ENCODE results near the gene MKNK1.

The MKNK1 gene

DNA sequence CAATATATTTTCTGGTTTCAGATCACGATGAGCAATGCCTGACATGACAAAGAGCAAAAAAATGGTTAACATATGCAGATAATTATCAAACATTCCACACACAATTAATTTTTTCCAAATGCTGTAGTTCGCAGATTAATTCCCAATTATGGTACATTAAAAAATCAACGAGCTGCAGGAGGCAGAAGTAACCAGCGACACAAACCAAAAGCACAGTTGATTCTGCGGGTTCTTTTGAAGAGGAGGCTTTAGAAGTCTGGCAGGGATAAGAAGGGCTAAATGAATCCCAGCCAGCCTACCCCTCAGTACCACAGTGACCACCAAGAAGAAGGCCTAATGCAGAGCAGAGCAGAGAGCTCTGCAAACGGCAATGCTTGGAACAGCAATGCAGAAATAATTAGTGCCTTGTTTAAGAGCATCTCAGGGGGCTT is 35.6 kb downstream of the MKNK1 start:
- DNase-seq (ENCODE audit: low spot score) (no peak), FAIRE-seq (no peak)

DNA sequence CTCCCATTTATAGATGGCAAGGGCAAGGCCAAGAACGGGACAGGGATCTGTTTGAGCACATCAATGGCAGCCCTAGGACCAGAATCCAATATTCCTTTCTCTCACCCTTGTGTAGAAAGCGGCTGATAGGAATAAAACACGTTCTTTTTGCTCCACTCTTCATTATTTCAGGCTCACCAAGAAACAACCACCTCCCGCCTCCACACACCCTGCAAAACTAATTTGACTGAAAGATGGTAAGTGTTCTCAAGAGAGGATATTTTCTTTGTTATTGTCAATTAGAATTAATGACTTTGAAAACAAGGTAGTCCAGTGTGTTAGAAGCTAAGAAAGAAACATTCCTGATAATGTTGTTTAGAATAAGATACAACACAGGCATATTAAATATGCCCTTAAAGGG is 40.7 kb downstream of the MKNK1 start:
- no peak for DNase-seq (ENCODE audit: low spot score)

GRCh38 chr1:46562498-46562897 is 41.6 kb downstream of the MKNK1 start:
- FAIRE-seq (no peak), DNase-seq (ENCODE audit: low spot score) (no peak)

More for the DNA sequence above, 40.7 kb downstream of the MKNK1 start:
- no peak for FAIRE-seq

GRCh38 chr1:46558966-46559365 is 45.1 kb downstream of the MKNK1 start:
- FAIRE-seq (no peak), DNase-seq (ENCODE audit: low spot score) (no peak)

DNA sequence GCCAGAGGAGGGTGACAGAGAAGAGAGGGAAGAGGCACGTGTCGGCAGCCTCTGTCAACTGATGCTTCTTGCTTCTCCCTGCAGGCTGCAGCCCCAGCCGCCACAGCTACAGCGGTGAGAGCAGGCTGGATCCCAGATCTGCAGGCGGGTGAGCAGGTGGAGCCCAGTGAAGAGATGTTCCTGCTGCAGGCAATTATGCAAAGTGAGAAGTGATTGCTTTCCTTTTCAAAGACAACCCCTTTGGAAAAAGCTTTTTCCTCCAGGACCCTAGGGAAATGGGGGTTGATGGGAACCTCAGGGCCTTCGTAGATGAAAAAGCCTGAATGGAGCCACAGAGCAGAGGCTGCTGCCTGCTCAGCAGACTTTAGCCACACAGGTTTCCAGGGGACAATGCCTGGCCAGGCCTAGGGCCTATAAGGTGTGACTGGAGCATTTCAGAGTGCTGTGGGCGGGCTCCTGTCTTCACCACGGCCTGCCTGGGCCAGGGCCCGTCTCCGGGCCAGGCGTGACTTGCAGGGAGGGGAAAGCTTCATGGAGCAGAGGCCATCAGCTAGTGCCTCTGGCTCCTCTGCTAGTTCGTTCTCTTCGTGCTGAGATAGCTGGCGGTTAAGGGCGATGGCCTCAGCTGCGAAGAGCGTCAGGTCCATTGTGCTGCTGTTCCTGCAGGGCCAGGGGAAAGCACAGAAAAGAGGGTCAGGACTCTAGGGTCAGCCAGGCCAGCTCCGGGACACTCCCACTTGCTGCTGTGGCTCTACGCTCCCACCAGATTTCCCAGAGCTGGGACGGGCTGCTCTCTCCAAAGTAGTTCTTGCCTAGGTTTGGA is 45.7 kb downstream of the MKNK1 start:
- FAIRE-seq = no peak
- no peak for DNase-seq (ENCODE audit: low spot score)

DNA sequence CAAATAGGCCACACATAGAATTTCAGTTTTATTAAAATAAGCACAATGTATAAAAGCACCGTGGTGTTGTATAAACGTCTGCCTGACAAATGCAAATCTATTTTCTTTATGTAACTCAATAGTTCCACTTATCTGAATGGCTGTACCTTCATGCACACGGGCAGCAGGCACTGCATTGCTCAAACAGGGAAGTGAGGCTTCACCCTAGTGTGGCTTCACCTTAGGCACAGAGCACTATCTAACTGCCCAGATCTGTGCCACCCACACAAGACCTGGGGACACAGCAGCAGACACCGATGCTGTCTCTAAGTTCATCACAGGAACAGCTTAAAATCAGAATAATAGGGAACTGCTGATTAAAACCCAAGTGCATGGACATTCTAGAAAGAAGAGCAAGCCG is 46.7 kb downstream of the MKNK1 start:
- no peak for FAIRE-seq

DNA sequence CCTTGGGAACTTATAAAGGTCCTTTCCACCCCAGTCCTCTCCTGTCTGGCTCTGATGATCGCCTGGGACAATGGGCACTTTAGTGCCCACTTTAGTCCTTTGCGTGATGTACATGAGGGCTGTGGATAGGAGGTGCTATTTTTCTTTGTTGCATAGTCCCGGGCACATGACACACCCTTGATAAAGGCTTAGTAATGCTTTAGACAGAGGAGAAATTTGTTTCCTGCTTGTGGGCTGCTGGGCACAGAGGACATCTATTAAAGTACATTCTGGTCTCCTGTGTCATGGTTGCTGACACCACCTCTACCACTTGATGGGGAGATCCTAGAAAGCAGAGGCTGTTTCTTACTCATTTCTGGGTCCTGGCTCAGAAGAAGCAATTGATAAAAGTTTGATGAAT is 47.2 kb downstream of the MKNK1 start:
- no peak for FAIRE-seq
- DNase-seq (ENCODE audit: low spot score) = peak; percentile 55

More for the DNA sequence above, 46.7 kb downstream of the MKNK1 start:
- no peak for DNase-seq (ENCODE audit: low spot score)

DNA sequence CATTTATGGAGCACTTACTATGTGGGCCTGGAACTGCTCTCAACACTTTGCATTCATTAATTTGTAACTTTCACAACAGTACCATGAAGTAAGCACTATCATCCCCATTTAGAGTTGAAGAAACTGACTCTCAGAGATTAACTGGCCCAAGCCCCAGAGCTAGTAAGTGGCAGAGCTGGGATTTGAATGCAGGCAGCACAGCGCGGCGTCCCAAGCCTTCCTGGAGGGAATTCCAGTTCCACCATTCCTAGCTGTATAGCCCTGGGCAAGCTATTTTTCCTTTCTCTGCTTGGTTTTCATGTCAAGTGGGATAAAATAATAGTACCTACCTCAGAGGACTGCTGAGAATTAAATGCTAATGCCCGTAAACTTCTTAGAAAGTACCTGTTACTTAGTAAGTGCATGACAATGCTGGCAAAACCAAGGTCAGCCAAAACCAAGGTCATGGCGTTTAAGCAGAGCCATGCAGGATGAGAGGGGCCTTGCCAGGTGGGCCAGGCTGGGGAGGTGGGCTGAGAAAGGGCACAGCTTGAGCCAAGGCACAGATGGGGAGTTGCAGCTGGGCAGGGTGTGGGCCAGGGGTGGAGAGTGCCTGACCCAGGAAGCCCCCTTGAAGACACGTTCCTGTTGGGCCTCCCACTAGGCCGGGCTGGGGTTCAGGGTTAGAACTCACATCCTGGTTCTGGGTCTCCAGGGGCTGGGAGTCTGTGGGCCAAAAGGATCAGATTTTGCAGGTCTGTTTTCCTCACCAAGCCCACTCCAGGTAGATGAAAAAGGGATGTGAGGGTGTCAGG is 48.0 kb downstream of the MKNK1 start:
- no peak for FAIRE-seq
- no peak for DNase-seq (ENCODE audit: low spot score)

DNA sequence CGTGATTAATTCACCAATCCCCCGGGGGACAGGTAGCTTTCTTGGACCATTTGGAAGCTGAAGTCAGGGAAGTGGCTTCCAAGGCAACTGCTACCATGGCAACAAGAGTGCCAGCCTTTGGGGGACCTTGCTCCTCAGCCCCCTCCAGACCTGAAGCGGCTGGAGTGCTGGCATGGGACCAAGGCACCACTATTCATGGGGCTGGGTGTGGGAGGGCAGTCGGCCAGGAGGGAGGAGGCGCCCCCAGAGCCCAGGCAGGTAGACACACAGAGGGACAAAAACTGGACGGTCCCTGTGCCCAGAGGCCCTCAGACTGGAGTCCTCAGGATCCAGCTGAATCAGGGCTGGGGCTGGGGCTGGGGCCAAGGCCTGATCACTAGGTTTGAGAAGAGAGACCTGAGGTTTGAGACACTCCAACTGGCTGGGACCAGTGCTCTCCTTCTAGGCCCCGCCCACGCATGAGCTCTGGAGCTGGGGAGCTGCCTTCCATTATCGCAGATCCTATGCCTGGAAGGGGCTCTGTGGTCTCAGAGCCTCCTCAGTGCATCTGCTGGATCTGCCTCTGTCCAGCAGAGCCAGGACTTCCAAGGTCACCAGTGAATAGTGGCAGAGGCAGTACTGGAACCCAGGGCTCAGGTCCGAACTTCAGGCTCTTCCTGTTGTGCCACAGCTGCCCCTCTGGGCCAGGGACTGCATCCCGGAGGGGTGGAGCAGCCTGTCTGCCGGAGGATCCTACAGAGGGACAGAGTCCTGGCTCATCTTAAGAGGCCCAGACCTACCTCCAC is 49.3 kb downstream of the MKNK1 start:
- no peak for FAIRE-seq
- no peak for DNase-seq (ENCODE audit: low spot score)

- FAIRE-seq (no peak), DNase-seq (ENCODE audit: low spot score) (no peak)
Observed at GRCh38 chr1:46554236-46554596, 49.9 kb downstream of the MKNK1 start.

DNA sequence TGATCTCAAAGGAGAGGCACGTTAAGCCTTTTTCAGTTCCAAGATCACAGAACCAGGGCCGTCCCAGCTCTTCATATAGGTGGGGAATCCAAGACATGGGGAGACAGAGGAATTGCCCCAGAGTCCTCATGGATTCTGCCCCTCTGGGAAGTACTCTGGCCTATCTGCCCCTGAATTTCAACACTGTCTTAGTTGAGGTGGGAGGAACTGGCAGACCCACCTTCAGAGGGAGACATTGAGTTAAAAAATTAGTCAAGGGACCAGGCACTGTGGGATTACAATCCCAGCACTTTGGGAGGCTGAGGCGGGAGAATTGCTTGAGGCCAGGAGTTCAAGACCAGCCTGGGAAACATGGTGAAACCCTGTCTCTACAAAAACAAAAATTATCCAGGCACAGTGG is 50.6 kb downstream of the MKNK1 start:
- DNase-seq (ENCODE audit: low spot score) = no peak
- FAIRE-seq = no peak

DNA sequence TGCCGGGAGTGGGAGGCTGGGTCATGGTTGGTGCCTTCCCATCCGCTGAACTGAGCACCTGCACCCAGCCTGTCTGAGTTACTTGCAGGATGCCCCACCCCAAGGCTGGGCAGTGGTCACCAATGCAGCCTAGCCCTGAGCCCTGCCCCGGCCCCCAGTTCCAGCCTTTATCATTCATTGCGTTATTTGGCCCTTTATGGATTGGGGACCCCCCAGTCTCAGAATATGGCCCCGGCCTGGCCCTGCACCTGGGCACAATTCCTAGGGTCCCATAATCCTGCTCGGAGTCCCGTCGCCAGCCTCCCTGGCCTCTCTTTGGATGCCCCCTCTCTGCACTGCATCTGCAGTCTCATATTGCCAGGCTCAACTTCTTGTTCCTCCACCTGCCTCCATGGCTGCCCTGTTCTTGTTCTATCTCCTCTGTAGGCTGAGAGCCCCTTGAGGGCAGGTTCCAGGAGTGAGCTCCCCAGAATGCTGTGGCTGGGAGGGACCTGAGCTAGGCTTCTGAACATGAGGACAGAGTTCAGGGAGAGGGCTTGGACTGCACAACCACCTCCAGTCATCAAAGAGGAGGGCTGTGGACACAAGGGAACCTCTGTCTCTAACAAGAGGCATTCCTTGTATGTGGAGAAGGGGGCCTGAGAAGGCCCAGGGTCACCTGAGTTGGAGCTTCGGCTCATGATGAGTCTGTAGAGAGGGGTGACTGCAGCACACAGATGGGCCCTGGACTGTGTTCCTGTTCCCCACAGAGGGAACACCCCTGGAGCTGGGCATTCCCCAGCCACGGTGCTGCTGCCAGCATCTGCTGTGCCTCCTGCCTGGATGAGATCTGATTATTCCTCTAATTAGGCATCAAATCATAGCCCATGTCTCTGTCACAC is 51.5 kb downstream of the MKNK1 start:
- FAIRE-seq (no peak), DNase-seq (ENCODE audit: low spot score) (no peak)

GRCh38 chr1:46551597-46552095 is 52.4 kb downstream of the MKNK1 start, which contains the start of gene KNCN:
Gene KNCN (minus strand): TSS chr1:46551647. CDS start chr1:46551215, 432 bp downstream.
- FAIRE-seq = no peak

GRCh38 chr1:46550751-46551231 is 53.3 kb downstream of the MKNK1 start:
- FAIRE-seq (no peak), DNase-seq (ENCODE audit: low spot score) (no peak)

More at GRCh38 chr1:46551597-46552095, 52.4 kb downstream of the MKNK1 start, which contains the start of gene KNCN:
- DNase-seq (ENCODE audit: low spot score) = no peak

GRCh38 chr1:46549697-46550681 is 54.1 kb downstream of the MKNK1 start:
- DNase-seq (ENCODE audit: low spot score) (peak; percentile 45), FAIRE-seq (no peak)

DNA sequence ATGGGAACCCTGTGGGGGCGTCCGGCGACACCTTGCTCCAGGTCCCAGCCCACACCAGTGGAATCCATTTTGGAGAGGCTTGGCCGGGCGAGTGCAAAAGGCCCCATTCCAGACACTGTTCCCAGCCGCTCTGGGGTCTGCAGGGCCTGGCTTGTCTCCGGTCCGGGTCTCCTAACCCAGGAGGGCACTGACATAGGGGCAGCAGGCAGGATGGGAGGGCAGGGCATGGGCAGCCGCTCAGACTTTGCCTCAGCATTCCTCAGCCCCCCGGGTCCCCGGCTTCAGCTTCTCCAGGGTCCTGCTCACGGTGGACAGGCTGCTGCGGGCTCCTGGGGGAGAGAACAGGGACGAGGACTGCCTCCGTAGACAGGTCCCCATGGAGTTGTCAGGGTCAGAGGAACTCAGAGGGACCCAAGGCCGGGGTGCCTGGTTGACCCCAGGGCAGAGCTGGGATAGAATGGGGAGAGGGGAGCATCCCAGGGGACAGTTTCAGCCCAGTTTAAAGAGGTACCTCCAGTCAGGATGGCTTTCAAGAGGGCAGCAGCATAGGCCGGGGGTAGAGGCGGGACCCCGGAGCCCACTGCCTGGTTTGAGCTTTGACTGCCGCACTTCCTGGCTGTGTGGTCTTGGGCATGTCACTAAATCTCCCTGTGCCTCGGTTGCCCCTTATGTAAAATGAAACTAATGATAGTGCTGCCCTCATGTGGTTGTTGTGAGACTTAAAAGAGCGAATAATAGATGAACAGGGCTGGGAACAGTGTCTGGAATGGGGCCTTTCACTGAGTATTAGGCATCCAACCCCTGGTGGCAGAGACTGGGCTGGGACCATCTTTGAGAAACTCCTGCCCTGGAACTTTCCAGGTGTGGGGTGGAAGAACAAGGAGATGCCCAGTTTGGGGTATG is 56.3 kb downstream of the MKNK1 start:
- peak; percentile 18 for FAIRE-seq
- DNase-seq (ENCODE audit: low spot score) = peak; percentile 52

DNA sequence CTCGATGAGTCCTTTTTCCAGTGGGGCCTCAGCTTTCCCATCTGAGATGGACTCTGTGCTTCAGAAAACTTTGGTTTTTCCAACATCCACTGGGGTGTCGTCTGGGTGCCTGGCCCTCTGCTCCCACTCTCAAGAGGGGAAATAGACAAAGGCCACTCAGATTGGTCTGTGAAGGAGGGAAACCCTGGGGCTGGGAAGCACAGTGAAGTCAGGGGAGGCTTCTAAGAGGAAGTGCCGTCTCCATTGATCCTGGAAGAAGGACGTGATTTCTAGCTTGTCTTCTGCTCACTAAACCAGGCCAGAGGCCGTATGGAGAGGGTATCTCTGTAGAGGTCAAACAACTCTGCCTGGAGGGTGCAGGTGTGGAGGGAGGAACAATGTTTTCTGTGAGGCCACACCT is 57.9 kb downstream of the MKNK1 start:
- FAIRE-seq (no peak), DNase-seq (ENCODE audit: low spot score) (no peak)

DNA sequence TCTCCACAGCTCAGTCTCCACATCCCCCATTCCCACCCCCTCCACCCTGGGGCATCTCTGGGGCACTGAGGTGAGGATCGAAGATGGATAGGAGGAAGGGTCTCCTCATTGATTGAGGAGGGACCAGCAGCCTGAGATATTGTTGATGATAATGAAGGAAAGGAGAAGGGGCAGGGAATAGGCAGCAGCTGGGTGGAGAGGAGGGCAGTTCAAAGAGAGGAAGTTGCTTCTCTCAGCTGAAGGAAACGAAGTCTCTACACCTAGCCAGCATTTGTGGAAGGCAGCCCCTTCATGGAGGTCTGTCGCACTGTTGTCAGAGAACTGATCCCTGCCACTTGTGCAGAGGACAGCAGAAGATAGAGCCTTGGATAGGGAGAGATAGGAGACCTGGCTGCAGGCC is 58.3 kb downstream of the MKNK1 start:
- DNase-seq (ENCODE audit: low spot score) = no peak
- no peak for FAIRE-seq

All from RCC 7860 (cell line).